Activated naive CD8-positive, alpha-beta T cell treated with anti-CD3 and anti-CD28 coated beads for 36 hours (primary cell): ENCODE data around the gene SKOR1. TPM values are rescaled to one million over a fixed set of nuclear protein-coding genes. Genes with fewer than 3 reads are reported as not detected.

Source experiments
- DNase-seq: peaks from one replicate; pipeline ENCODE4 v3.0.0; 2021
- H3K27ac Mint-ChIP-seq: one replicate; pipeline ENCODE4 v1.8.0; 2022; ENCODE audit warnings: mild to moderate bottlenecking, moderate library complexity, mixed read lengths
- H3K27me3 Mint-ChIP-seq: one replicate; pipeline ENCODE4 v1.8.0; 2022; ENCODE audit warnings: mild to moderate bottlenecking, mixed read lengths
- H3K36me3 Mint-ChIP-seq: one replicate; pipeline ENCODE4 v1.8.0; 2021; ENCODE audit warnings: mild to moderate bottlenecking, mixed read lengths
- H3K4me1 Mint-ChIP-seq: one replicate; pipeline ENCODE4 v1.8.0; 2021; ENCODE audit warnings: mixed read lengths
- H3K4me3 Mint-ChIP-seq: one replicate; pipeline ENCODE4 v1.8.0; 2022; ENCODE audit warnings: mild to moderate bottlenecking, moderate library complexity, mixed read lengths
- H3K9me3 Mint-ChIP-seq: one replicate; pipeline ENCODE4 v1.8.0; 2022; ENCODE audit warnings: mixed read lengths
- total RNA-seq, 2 experiments: library from RNA; stranded (reverse); gene quantifications; one replicate each; pipeline ENCODE4 v1.2.3, GENCODE V29; 2021

The SKOR1 gene
- total RNA-seq, 2 experiments from 2014 or later: 0.16 to 0.30 TPM

DNA sequence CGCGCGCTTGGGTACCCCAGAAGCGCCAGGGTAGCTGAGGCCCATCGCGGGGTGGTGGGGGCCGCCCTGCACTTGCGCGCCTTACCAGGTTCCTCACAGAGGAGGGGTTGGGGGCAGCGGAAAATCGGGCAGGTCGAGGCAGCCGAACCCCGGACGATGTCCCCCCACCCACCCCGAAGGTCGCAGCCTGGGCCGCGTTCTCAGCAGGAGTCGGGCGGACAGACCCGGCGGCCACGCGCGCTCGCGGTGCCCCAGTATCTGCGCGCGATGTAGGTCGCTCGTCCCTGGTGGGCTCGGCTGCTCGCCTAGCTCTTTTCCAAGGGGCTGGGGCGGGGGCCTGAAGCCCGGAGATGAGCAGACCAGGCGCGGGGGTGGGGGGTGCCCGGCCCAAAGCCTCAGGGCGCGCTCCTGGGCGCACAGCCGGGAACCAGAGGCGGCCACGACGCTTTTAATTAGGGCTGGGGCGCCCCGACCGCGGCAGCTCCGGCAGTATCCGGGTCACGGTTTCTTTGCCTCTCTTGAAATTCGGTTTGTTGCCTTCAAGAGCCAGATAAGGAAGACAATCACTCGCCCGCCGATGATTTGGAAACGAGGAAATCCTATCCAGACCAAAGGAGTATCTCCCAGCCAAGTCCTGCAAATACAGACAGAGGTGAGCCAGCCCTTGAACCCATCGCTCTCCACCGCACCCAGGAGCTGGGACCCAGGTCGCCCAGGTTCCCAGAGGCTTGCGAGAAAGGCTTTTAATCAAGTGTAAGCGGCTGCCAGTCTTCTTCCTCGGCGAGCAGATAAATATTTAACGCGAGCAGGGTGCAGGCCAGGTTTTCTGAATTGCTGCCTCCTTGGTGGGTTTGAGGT is 4.6 kb downstream of the SKOR1 start:
- Mint-ChIP-seq H3K4me1 (peaks cover 37% of the 10 kb centered on the region), H3K27ac (no peak overlapping the region), H3K4me3 (peak overlapping the region; percentile 8), H3K36me3 (no peaks in the 10 kb centered on the region), H3K9me3 (no peaks in the 10 kb centered on the region), H3K27me3 (peaks cover 84% of the 10 kb centered on the region)
- DNase-seq: no peak

DNA sequence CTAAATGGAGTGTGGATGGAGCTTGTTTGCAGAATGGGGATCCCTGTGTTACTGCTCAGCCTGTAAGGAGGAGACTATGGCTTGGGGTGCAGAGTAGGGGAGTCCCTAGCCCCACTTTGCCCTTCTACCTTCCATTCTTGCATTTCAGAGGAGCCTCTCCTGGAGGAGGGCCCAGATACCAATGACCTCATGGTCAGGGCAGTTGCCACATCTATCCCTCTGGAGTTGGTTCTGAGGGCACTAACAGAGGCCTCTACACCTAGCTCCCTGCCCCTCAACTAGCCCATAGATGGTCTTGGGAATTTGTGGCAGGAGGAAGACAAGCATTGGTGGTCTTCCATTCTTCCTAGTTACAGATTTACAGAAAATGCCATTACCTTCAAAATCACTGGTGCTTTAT is 6.1 kb downstream of the SKOR1 start:
- no peak overlapping the region for H3K27ac Mint-ChIP-seq
- H3K27me3 Mint-ChIP-seq: peaks cover 84% of the 10 kb centered on the region
- H3K36me3 Mint-ChIP-seq: no peaks in the 10 kb centered on the region
- no peak overlapping the region for H3K4me3 Mint-ChIP-seq
- no peaks in the 10 kb centered on the region for H3K9me3 Mint-ChIP-seq
- peaks cover 37% of the 10 kb centered on the region for H3K4me1 Mint-ChIP-seq
- no peak for DNase-seq

- no peak overlapping the region for H3K4me3 Mint-ChIP-seq
- no peak for DNase-seq
- H3K27me3 Mint-ChIP-seq: peaks cover 83% of the 10 kb centered on the region
- H3K27ac Mint-ChIP-seq: no peak overlapping the region
- no peaks in the 10 kb centered on the region for H3K9me3 Mint-ChIP-seq
- H3K36me3 Mint-ChIP-seq: no peaks in the 10 kb centered on the region
- peaks cover 35% of the 10 kb centered on the region for H3K4me1 Mint-ChIP-seq
These were observed 6.8 kb downstream of the SKOR1 start for GRCh38 chr15:67832031-67832551.

DNA sequence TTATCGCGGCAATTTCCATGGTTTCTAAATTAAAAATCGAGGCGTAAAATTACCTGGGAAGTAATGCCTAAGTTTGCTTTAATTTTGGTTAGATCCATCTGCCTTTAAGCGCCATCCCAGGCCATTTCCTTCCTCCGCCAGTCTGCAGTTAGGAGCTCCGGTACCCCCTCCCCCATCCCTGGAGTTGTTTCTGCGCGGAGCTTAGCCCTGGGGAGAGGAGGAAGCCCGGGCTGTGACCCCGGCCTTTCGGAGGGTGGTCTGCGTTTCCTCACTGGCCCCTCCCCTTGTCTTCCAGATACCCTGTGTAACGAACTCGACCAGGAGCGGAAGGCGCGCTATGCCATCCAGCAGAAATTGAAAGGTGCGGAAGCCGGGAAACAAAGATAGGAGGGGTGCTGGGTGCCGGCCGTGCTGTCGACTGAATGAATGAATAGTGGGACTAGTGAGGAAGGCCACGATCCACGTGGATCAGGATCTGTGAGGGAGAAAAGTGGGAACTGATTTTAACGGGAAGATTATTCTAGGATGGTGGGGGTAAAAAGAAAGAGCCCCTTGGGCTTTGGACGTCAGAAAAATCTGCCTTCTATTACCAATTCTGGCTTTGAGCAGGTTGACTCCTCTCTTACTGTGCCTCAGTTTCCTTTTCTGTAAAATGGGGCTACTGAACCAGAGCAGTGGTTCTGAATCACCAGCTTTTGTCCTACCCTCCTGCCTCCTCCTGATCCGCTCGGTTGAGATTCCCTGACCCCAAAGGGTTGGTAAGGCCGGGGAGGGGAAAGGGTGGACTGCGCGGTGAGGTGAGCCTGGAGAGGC is 7.8 kb downstream of the SKOR1 start:
- Mint-ChIP-seq H3K4me1 (peaks cover 35% of the 10 kb centered on the region), H3K27ac (no peak overlapping the region), H3K27me3 (peaks cover 82% of the 10 kb centered on the region), H3K9me3 (no peaks in the 10 kb centered on the region), H3K36me3 (no peaks in the 10 kb centered on the region), H3K4me3 (peak overlapping the region; percentile 71)
- DNase-seq: no peak

DNA sequence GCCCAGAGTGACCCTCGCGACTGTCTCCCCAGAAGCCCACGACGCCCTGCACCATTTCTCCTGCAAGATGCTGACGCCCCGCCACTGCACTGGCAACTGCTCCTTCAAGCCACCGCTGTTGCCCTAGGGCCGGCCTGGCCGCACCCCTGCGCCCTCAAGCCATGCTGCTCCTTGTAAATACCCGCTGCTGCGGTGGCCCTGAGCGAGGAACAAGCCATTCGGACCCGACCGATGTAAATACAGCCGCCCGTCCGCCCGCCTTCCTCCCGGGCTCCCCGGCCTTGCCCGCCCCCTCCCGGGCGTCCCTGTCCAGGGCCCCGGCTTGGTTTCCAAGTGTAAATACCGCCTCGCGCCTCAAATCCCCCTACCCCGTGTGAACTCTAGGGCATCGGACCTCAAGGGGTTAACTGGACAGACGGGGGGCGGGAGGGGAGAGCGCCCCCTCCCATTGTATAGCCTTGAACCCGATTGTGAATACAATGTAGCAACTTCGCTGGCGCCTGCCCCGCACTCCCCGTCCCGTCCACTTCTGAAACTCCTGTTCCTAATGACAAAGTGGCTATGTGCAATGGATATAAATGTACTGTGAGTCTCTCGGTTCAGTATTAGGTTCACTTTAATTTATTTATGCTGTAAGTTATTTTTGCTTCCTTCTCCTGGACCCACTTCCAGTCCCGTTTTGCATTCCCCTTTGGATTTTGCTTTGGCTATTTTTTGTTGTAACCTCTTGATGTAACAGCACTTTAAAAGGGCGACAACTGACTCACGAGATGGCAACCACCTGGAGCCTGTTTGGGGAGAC is 8.6 kb downstream of the SKOR1 start:
- H3K27ac Mint-ChIP-seq: no peak overlapping the region
- no peaks in the 10 kb centered on the region for H3K9me3 Mint-ChIP-seq
- peaks cover 74% of the 10 kb centered on the region for H3K27me3 Mint-ChIP-seq
- H3K4me3 Mint-ChIP-seq: peak overlapping the region; percentile 71
- H3K36me3 Mint-ChIP-seq: no peaks in the 10 kb centered on the region
- H3K4me1 Mint-ChIP-seq: peaks cover 39% of the 10 kb centered on the region
- no peak for DNase-seq

DNA sequence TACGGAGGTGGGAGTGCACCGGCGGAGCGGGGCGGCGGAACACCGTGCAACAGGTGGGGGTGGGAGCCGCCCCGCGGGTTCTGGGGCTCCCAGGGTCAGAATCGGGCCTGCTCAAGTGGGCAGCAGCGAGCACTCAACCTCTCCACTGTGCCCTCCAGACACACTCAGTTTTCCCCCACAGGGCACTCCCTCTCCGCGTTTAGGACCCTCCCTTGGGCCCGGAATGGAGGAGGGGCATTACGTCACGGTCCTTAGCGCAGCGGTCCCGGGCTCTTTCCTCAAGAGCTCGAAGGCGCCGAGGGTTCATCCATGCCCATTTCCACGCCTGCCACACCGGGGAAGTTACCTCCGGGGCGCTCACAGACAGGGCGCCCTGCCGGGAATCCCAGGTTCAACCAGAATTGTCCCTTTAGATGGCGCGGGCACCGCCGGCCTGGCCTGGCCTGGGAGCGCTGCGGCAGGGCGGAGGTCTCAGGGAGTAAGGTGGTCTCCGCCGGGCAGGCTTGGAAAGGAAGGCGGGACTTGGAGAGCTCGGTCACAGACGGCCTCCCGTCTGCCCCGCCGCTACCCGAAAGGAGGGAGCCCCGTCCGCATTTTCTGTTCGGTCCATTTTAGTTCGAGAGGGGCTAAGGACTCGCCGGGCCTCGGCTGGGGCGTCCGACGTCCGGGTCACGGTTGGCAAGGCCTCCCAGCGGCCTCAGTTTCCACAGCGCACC is 9.4 kb downstream of the SKOR1 start:
- Mint-ChIP-seq H3K9me3 (no peaks in the 10 kb centered on the region), H3K27me3 (peaks cover 69% of the 10 kb centered on the region), H3K4me3 (peak overlapping the region; percentile 71), H3K4me1 (peaks cover 37% of the 10 kb centered on the region), H3K27ac (no peak overlapping the region), H3K36me3 (no peaks in the 10 kb centered on the region)
- DNase-seq: no peak

- Mint-ChIP-seq H3K27me3 (peaks cover 67% of the 10 kb centered on the region), H3K4me1 (peaks cover 38% of the 10 kb centered on the region), H3K27ac (no peak overlapping the region), H3K36me3 (peaks cover 4% of the 10 kb centered on the region), H3K4me3 (peak overlapping the region; percentile 71), H3K9me3 (peaks cover 2% of the 10 kb centered on the region)
- no peak for DNase-seq
These were observed 10.2 kb downstream of the SKOR1 start for GRCh38 chr15:67835297-67836133.

DNA sequence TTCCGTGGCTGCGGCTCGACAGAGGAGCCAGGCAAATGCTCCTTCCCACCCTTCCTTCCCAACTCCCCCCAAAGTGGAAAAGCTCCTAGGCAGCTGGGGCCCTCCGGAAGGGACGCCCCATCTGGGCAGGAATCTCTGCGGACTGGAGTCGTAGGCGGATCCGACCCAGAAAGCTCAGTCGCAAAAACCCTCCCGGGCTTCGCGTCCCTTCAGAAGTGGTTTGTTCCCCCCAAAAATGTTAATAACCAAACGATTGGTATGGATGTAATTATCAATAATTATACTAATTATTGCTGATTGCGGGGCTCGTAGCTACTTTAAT is 10.8 kb downstream of the SKOR1 start:
- no peak for DNase-seq
- H3K27me3 Mint-ChIP-seq: peaks cover 62% of the 10 kb centered on the region
- H3K4me3 Mint-ChIP-seq: peak overlapping the region; percentile 71
- peaks cover 40% of the 10 kb centered on the region for H3K4me1 Mint-ChIP-seq
- H3K27ac Mint-ChIP-seq: no peak overlapping the region
- peaks cover 4% of the 10 kb centered on the region for H3K36me3 Mint-ChIP-seq
- H3K9me3 Mint-ChIP-seq: peaks cover 2% of the 10 kb centered on the region

DNA sequence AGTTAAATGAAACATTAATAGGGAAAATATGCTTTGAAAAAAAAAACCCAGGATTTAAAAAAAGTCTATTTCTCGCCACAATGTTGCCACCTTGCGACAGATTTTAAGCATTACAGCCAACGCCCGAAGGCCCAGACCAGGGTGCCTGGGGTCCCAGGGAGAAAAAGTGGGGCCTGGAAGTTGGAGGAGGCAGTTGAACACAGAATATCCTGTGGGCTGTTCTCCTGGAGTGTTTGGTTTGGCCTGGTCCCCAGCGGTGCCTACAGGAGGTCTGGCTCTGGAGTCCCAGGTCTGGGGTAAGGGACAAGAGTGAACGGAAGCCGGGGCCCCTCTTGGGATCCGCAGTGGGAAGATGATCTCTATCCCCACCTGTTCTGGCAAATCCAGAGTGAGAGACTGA is 11.2 kb downstream of the SKOR1 start:
- H3K4me3 Mint-ChIP-seq: peak overlapping the region; percentile 71
- H3K27me3 Mint-ChIP-seq: peaks cover 58% of the 10 kb centered on the region
- no peak for DNase-seq
- peaks cover 4% of the 10 kb centered on the region for H3K36me3 Mint-ChIP-seq
- H3K4me1 Mint-ChIP-seq: peaks cover 43% of the 10 kb centered on the region
- no peak overlapping the region for H3K27ac Mint-ChIP-seq
- H3K9me3 Mint-ChIP-seq: peaks cover 2% of the 10 kb centered on the region

DNA sequence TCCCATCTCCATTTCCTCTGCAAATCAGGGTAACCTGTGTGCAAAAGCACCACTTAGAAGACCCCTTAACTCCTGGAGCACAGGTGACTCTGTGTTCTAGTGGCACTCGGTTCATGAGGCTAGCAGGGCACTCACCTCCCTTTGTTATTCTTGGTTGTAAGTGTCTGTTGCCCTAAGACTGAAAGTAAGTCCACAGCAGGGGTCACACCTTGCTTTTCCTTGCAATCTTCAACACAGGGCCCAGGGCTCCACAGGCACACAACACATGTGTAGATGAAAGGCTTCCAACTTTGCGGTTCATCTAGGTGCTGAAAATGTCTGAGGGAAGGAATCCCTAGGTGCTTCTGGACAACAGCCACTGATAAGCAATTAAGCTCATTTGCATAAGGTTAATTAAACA is 11.6 kb downstream of the SKOR1 start:
- no peak for DNase-seq
- Mint-ChIP-seq H3K9me3 (peaks cover 2% of the 10 kb centered on the region), H3K27ac (no peak overlapping the region), H3K27me3 (peaks cover 53% of the 10 kb centered on the region), H3K36me3 (peaks cover 4% of the 10 kb centered on the region), H3K4me1 (peaks cover 42% of the 10 kb centered on the region), H3K4me3 (no peak overlapping the region)

GRCh38 chr15:67838789-67839332 is 13.6 kb downstream of the SKOR1 start:
- peaks cover 2% of the 10 kb centered on the region for H3K9me3 Mint-ChIP-seq
- H3K36me3 Mint-ChIP-seq: peaks cover 4% of the 10 kb centered on the region
- H3K4me3 Mint-ChIP-seq: peak overlapping the region; percentile 42
- peaks cover 34% of the 10 kb centered on the region for H3K27me3 Mint-ChIP-seq
- H3K4me1 Mint-ChIP-seq: peaks cover 33% of the 10 kb centered on the region
- DNase-seq: no peak
- no peak overlapping the region for H3K27ac Mint-ChIP-seq

DNA sequence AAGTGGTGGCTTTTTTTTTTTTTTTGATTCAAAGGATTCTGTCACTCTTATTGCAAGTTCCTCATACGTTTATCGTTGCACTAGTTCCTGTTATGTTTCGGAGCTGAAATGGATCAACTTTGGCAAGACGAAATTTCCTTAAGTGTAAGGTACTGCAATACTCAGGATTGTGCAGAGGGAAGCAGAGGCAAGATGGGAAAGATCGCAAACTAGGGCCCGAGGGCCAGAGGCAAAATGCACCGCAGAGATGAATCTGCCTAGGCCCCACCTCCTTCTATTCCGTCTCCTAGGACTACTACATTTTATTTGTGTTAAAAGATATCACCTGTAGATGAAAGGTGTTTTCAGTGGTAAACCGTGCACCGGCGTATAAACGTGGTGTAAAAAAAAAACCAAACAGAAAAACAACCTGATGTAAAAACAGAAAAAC is 14.2 kb downstream of the SKOR1 start:
- no peak for DNase-seq
- Mint-ChIP-seq H3K9me3 (peaks cover 2% of the 10 kb centered on the region), H3K36me3 (peaks cover 4% of the 10 kb centered on the region), H3K27me3 (peaks cover 27% of the 10 kb centered on the region), H3K4me1 (peaks cover 28% of the 10 kb centered on the region), H3K4me3 (peak overlapping the region; percentile 86), H3K27ac (peak overlapping the region; percentile 95)

- peak within 1 kb of the TSS; percentile 95 for H3K27ac Mint-ChIP-seq
- H3K4me3 Mint-ChIP-seq: peak within 1 kb of the TSS; percentile 86
- H3K36me3 Mint-ChIP-seq: peaks cover 4% of the 10 kb centered on the region
- H3K9me3 Mint-ChIP-seq: peaks cover 2% of the 10 kb centered on the region
- DNase-seq: peak; percentile 95
- H3K27me3 Mint-ChIP-seq: peaks cover 21% of the 10 kb centered on the region
- peaks cover 27% of the 10 kb centered on the region for H3K4me1 Mint-ChIP-seq
These were observed 14.8 kb downstream of the SKOR1 start, which contains the start of gene RNU6-1 for GRCh38 chr15:67839929-67840748. RNU6-1 (minus strand) TSS chr15:67840045.
